K562 (cell line): Measurements from ENCODE around the gene ECHDC1. TPM values are rescaled to one million over a fixed set of nuclear protein-coding genes. Genes with fewer than 3 reads are reported as not detected.

Experiments used
- ATAC-seq: fragments of 200-7000 bp; cut with Tn5 transposase; 3 replicates; pipeline ENCODE4 v1.9.1; 2020; ENCODE audit warnings: moderate library complexity
- BruUV-seq: library from RNA; stranded (reverse); fragments of 400-500 nt; replicated peaks from 2 replicates; lab custom pipeline; 2021; lab: Mats Ljungman, UMichigan
- CTCF ChIA-PET: fragments of 300-600 bp; formaldehyde crosslinking; extraction: SDS; loops from one replicate; lab custom pipeline; 2021; ENCODE audit warnings: low intra/inter-chr PET ratio; lab: Yijun Ruan, JAX
- POLR2A ChIA-PET: fragments of 300-600, 350-650 bp; sonication (Branson Sonifier 250); formaldehyde crosslinking; extraction: SDS; loops from one replicate; lab custom pipeline; 2021; ENCODE audit warnings: antibody characterized with exemption, inconsistent platforms; lab: Yijun Ruan, JAX
- DNase-seq, 4 experiments: peaks; one replicate each; pipeline versions ENCODE4 v3.0.0 to v3.0.0-alpha.2; 2011 to 2018; ENCODE audit warnings: low spot score in 3 of 4, mixed read lengths in 3 of 4; ENCODE audit errors: extremely low read depth in 1 of 4
- FAIRE-seq: peaks from 2 replicates; lab custom pipeline; 2011; peaks lifted over from hg19 to GRCh38; lab: Jason Lieb, UNC
- H2AFZ ChIP-seq: 2 replicates; pipeline ENCODE4 v1.6.0; 2011; ENCODE audit warnings: low read depth, low read length, control low read depth, inconsistent platforms
- H3K27ac ChIP-seq: fragments of 200-600 bp; 3 replicates; pipeline ENCODE4 v1.8.0; 2011; ENCODE audit warnings: low read depth, mild to moderate bottlenecking, control low read depth, inconsistent platforms, low read length, moderate library complexity, mixed read lengths; ENCODE audit errors: extremely low read depth
- H3K27me3 ChIP-seq, 2 experiments: fragments of 300-600 bp in 1 of 2; 2 replicates in 1 of 2; 3 replicates in 1 of 2; pipeline versions ENCODE4 v1.6.0 to v1.8.0; 2011; ENCODE audit warnings: inconsistent platforms in 2 of 2, low read length in 2 of 2, mild to moderate bottlenecking in 1 of 2, mixed read lengths in 1 of 2, moderate library complexity in 1 of 2; ENCODE audit not compliant: control insufficient read depth in 2 of 2, insufficient read depth in 2 of 2
- H3K36me3 ChIP-seq: fragments of 300-600 bp; 3 replicates; pipeline ENCODE4 v1.8.0; 2011; ENCODE audit warnings: mild to moderate bottlenecking, low read length, inconsistent platforms; ENCODE audit not compliant: control insufficient read depth, insufficient read depth
- H3K4me1 ChIP-seq, 2 experiments: fragments of 200-600 bp in 1 of 2; replicated peaks in 1 of 2; 2 replicates in 1 of 2; 3 replicates in 1 of 2; pipeline versions ENCODE4 v1.5.1 to v1.8.0; 2011; ENCODE audit warnings: inconsistent platforms in 2 of 2, low read length in 2 of 2, mild to moderate bottlenecking in 1 of 2, mixed read lengths in 1 of 2, moderate library complexity in 1 of 2; ENCODE audit not compliant: control insufficient read depth in 2 of 2, insufficient read depth in 2 of 2
- H3K4me2 ChIP-seq: 2 replicates; pipeline ENCODE4 v1.6.1; 2011; ENCODE audit warnings: low read length, control low read depth, inconsistent platforms, mixed read lengths; ENCODE audit not compliant: insufficient read depth
- H3K4me3 ChIP-seq: fragments of 200-600 bp; sonication (generic), shearing (Covaris generic); 2 replicates; pipeline ENCODE4 v1.5.1; 2016; ENCODE audit warnings: control low read depth, inconsistent platforms
- H3K79me2 ChIP-seq: fragments of 200-600 bp; 3 replicates; pipeline ENCODE4 v1.8.0; 2011; ENCODE audit warnings: low read length, inconsistent platforms; ENCODE audit not compliant: control insufficient read depth, insufficient read depth
- H3K9ac ChIP-seq, 2 experiments: 2 replicates each; pipeline versions ENCODE4 v1.6.0 to v1.6.1; 2011; ENCODE audit warnings: low read depth in 2 of 2, low read length in 2 of 2, control low read depth in 1 of 2, inconsistent platforms in 1 of 2, mild to moderate bottlenecking in 1 of 2, mixed read lengths in 1 of 2; ENCODE audit not compliant: insufficient read depth in 1 of 2
- H3K9me1 ChIP-seq: one replicate; pipeline ENCODE4 v1.6.0; 2011; ENCODE audit warnings: inconsistent platforms, mild to moderate bottlenecking, low read length, moderate library complexity; ENCODE audit not compliant: control insufficient read depth, insufficient read depth
- H3K9me3 ChIP-seq: replicated peaks from 2 replicates; pipeline ENCODE4 v1.5.1; 2011; ENCODE audit warnings: low read depth, low read length, inconsistent platforms; ENCODE audit not compliant: control insufficient read depth, insufficient read depth
- H4K20me1 ChIP-seq: replicated peaks from 2 replicates; pipeline ENCODE4 v1.6.1; 2011; ENCODE audit warnings: low read length, inconsistent platforms, mixed read lengths; ENCODE audit not compliant: control insufficient read depth, insufficient read depth
- BRD4 ChIP-seq: fragments of 200-600 bp; sonication (generic); IDR thresholded peaks from 2 replicates; pipeline ENCODE4 v1.6.1; 2017; ENCODE audit warnings: inconsistent platforms
- BRF2 ChIP-seq: IDR thresholded peaks from 3 replicates; pipeline ENCODE4 v1.6.1; 2011; ENCODE audit warnings: borderline replicate concordance, mild to moderate bottlenecking; ENCODE audit not compliant: insufficient read length, insufficient read depth
- CCAR2 ChIP-seq: fragments of 200-400 bp; formaldehyde crosslinking; IDR thresholded peaks from 2 replicates; pipeline ENCODE4 v1.6.1; 2017; ENCODE audit warnings: mild to moderate bottlenecking, low read depth, low read length
- GABPB1 ChIP-seq: sonication (generic); formaldehyde crosslinking; IDR thresholded peaks from 2 replicates; pipeline ENCODE4 v1.8.0; 2022; ENCODE audit warnings: mild to moderate bottlenecking, missing genetic modification reagents
- IFI16 ChIP-seq: fragments of 250-450 bp; sonication (Bioruptor Pico); IDR thresholded peaks from 2 replicates; pipeline ENCODE4 v2.1.2; 2022; ENCODE audit warnings: mild to moderate bottlenecking, inconsistent platforms
- PHF8 ChIP-seq: fragments of 200-600 bp; sonication (generic); IDR thresholded peaks from 2 replicates; pipeline ENCODE4 v1.6.1; 2012; ENCODE audit warnings: mixed run types, mild to moderate bottlenecking, inconsistent platforms, low read length, moderate library complexity, borderline replicate concordance
- SMC3 ChIP-seq: conservative IDR thresholded peaks from 2 replicates; pipeline ENCODE4 v1.6.1; 2011; ENCODE audit warnings: low read depth, low read length, improper control_type of control experiment; ENCODE audit not compliant: insufficient read depth
- ZNF12 ChIP-seq: sonication (generic); formaldehyde crosslinking; IDR thresholded peaks from 2 replicates; pipeline ENCODE4 v1.4.0; 2020; ENCODE audit warnings: mild to moderate bottlenecking, missing genetic modification reagents
- ZNF239 ChIP-seq: fragments of 250-450 bp; sonication (Bioruptor Pico); IDR thresholded peaks from 2 replicates; pipeline ENCODE4 v1.4.0; 2020; ENCODE audit warnings: mild to moderate bottlenecking
- ZNF507 ChIP-seq: conservative IDR thresholded peaks from 2 replicates; pipeline ENCODE4 v1.6.1; 2017; ENCODE audit warnings: missing genetic modification characterization, missing compliant biosample characterization
- ZNF830 ChIP-seq: fragments of 250-450 bp; sonication (Bioruptor Pico); IDR thresholded peaks from 2 replicates; pipeline ENCODE4 v1.5.0; 2021; ENCODE audit warnings: mild to moderate bottlenecking
- WGBS: fragments of 100-300 bp; shearing (Covaris generic); methylation state at CpG from one replicate; pipeline ENCODE4 v1.1.6; 2016; ENCODE audit warnings: low coverage, mixed read lengths; ENCODE audit not compliant: insufficient coverage; ENCODE audit errors: missing lambda C conversion rate; 5-methylcytosine and 5-hydroxymethylcytosine counted together
- in situ Hi-C: fragments of 300-500 bp; cut with MboI; formaldehyde crosslinking; loops from 4 replicates; pipeline ENCODE4 v1.15.0; 2018; ENCODE audit warnings: inconsistent platforms, mixed read lengths
- intact Hi-C: fragments of 100-400 bp; cut with micrococcal nuclease; formaldehyde crosslinking; loops from 2 replicates; pipeline ENCODE4 v1.14.2; 2022
- polyA plus RNA-seq, 8 experiments: library from polyadenylated mRNA; depleted of rRNA in 4 of 8; stranded (reverse) in 5 of 8; unstranded in 3 of 8; fragments of >200 nt; fragmentation: Nextera tagmentation in 2 of 8; fragmentation: Illumina TruSeq in 1 of 8; extraction: Ambion mirVana in 2 of 8; extraction: Trizol in 1 of 8; gene quantifications; 2 replicates each; pipeline versions ENCODE4 v1.2.1 to v1.2.3, GENCODE V29; 2011 to 2014; ENCODE audit warnings: inconsistent platforms in 1 of 8, missing spikeins in 1 of 8
- total RNA-seq, 7 experiments: library from RNA; depleted of rRNA in 6 of 7; stranded (reverse); fragments of >200 nt in 6 of 7; fragmentation: Illumina TruSeq in 2 of 7; extraction: Trizol in 2 of 7; gene quantifications; 2 replicates each; pipeline versions ENCODE4 v1.2.1 to v1.2.3, GENCODE V29; 2011 to 2021; ENCODE audit warnings: low replicate concordance in 1 of 7
- TF ChIP-seq, protein P1 (sequence below): sonication (generic); formaldehyde crosslinking; IDR thresholded peaks from 2 replicates; pipeline ENCODE4 v1.8.1; 2022; ENCODE audit warnings: missing genetic modification reagents
- TF ChIP-seq, protein P2 (sequence below): fragments of 450-650 bp; formaldehyde crosslinking; IDR thresholded peaks from 2 replicates; pipeline ENCODE4 v1.4.0; 2020; ENCODE audit warnings: mild to moderate bottlenecking

Gene ECHDC1
- total and polyA plus RNA-seq, 9 of the 15 experiments (the other 6 are each of a cell fraction or from before 2014, with no cell fraction given): 58.0 to 105 (median 78.6) TPM

DNA sequence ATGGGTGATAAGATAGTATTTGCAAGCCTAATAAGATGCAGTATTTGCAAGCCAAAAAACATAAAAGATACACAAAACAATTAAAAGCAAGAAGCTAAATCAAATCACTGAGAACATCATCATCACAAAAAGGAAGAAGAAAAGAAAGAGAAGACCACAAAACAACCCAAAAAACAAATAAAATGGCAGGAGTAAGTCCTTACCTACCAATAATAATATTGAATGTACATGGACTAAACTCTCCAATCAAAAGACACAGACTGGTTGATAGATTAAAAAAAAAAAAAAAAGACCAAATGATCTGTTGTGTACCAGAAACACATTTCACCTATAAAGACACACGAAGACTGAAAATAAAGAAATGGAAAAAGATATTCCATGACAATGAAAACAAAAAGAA lies 37.7 kb downstream of the ECHDC1 start:
- Histone ChIP-seq H3K36me3 (peaks cover 12% of the 10 kb centered on the region; the same call in 1 of the 3 replicates), H3K27ac (no peak overlapping the region), H3K9me3 (no peaks in the 10 kb centered on the region), H3K9ac (no peak overlapping the region), H3K4me3 (no peak overlapping the region), H3K27me3 (no peaks in the 10 kb centered on the region), H3K4me1 (no peaks in the 10 kb centered on the region), H3K4me2 (no peak overlapping the region), H3K79me2 (peaks cover 42% of the 10 kb centered on the region), H2AFZ (no peak overlapping the region), H4K20me1 (no peaks in the 10 kb centered on the region; the same call in 1 of the 2 replicates), H3K9me1 (no peaks in the 10 kb centered on the region)
- no peak for TF ChIP-seq PHF8
- peak; percentile 89 for TF ChIP-seq ZNF507
- ATAC-seq (no peak), DNase-seq (no peak), FAIRE-seq (no peak)
- WGBS: 100% methylated on average over 1 of the region's 1 CpG
- intact Hi-C loops: no loop called here
- in situ Hi-C loops: loop anchor here (10.0 kb wide), 1 partner anchor 119 kb away; no protein-coding TSS in a partner anchor
- no TSS peak for BruUV-seq
- ChIA-PET CTCF (no interaction called here), POLR2A (no interaction called here)

DNA sequence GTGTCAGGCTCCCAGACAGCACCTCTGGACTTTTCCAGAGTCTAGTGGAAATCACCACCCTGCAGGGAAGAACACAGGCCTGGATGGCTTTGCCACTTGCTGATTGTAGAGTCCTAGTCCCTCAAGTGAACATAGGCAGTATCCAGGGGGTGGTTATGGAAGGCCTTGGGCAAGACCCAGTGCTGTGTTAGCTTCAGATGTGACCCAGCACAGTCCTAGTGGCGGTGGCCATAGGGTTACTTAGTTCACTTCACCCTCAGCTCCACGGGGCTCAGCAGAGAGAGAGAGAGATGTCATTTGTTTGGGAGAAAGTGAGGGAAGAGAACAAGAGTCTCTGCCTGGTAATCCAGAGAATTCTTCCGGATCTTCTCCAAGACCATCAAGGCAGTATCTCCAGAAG lies 39.5 kb downstream of the ECHDC1 start:
- 0 out of 4 replicates have a peak overlapping the region, but pooled peaks of 1 of the 2 experiments have one; percentile 12 for H3K9ac ChIP-seq
- WGBS: 88% methylated on average over 3 of the region's 3 CpGs
- FAIRE-seq: no peak
- ATAC-seq: peak; percentile 51; the same call in 2 of the 3 replicates
- peaks cover 11% of the 10 kb centered on the region; the same call in 1 of the 3 replicates for H3K36me3 ChIP-seq
- ChIA-PET POLR2A (interaction anchor here (0.7 to 1.3 kb wide), 2 partner anchors 16 to 20 kb away, joined by 4 read pairs; no protein-coding TSS in a partner anchor), CTCF (interaction anchor here (0.7 kb wide), 1 partner anchor 265 kb away, joined by 3 read pairs; no protein-coding TSS in a partner anchor)
- no peak overlapping the region for H2AFZ ChIP-seq
- H4K20me1 ChIP-seq: no peaks in the 10 kb centered on the region; the same call in none of the 2 replicates
- H3K27me3 ChIP-seq: no peaks in the 10 kb centered on the region
- intact Hi-C loops (loop anchor here (2.0 to 5.0 kb wide), 2 partner anchors 39 to 233 kb away; partner anchors contain the start of gene ECHDC1), in situ Hi-C loops (loop anchor here (10.0 kb wide), 1 partner anchor 121 kb away; no protein-coding TSS in a partner anchor)
- no peak overlapping the region for H3K27ac ChIP-seq
- H3K4me3 ChIP-seq: no peak overlapping the region
- no peak overlapping the region for H3K4me2 ChIP-seq
- BruUV-seq: no TSS peak
- no peaks in the 10 kb centered on the region for H3K4me1 ChIP-seq
- H3K79me2 ChIP-seq: peaks cover 38% of the 10 kb centered on the region
- no peaks in the 10 kb centered on the region for H3K9me3 ChIP-seq
- DNase-seq: no peak
- no peaks in the 10 kb centered on the region for H3K9me1 ChIP-seq
- TF ChIP-seq ZNF830 (CRISPR knock-in tag) (no peak), ZNF239 (no peak), BRF2 (no peak), SMC3 (no peak), GABPB1 (CRISPR knock-in tag) (no peak), IFI16 (CRISPR knock-in tag) (no peak), ZNF12 (CRISPR knock-in tag) (no peak), CCAR2 (no peak), BRD4 (no peak)
- TF ChIP-seq, protein P1, sequence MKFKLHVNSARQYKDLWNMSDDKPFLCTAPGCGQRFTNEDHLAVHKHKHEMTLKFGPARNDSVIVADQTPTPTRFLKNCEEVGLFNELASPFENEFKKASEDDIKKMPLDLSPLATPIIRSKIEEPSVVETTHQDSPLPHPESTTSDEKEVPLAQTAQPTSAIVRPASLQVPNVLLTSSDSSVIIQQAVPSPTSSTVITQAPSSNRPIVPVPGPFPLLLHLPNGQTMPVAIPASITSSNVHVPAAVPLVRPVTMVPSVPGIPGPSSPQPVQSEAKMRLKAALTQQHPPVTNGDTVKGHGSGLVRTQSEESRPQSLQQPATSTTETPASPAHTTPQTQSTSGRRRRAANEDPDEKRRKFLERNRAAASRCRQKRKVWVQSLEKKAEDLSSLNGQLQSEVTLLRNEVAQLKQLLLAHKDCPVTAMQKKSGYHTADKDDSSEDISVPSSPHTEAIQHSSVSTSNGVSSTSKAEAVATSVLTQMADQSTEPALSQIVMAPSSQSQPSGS (CRISPR knock-in tag): no peak
- TF ChIP-seq, protein P2, sequence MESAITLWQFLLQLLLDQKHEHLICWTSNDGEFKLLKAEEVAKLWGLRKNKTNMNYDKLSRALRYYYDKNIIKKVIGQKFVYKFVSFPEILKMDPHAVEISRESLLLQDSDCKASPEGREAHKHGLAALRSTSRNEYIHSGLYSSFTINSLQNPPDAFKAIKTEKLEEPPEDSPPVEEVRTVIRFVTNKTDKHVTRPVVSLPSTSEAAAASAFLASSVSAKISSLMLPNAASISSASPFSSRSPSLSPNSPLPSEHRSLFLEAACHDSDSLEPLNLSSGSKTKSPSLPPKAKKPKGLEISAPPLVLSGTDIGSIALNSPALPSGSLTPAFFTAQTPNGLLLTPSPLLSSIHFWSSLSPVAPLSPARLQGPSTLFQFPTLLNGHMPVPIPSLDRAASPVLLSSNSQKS (CRISPR knock-in tag): no peak
